K562 (cell line): ENCODE data around the gene PTPN12. TPM values are rescaled to one million over a fixed set of nuclear protein-coding genes. Genes with fewer than 3 reads are reported as not detected.

Experiments
- CHD1 ChIP-seq: fragments of 200-600 bp; sonication (generic); IDR thresholded peaks from one replicate; pipeline ENCODE4 v1.6.1; 2012; ENCODE audit warnings: mild to moderate bottlenecking, moderate library complexity, low read length, inconsistent platforms
- ETV6 ChIP-seq, 3 experiments: fragments of 150-350 bp in 1 of 3; sonication (generic) in 1 of 3; formaldehyde crosslinking in 1 of 3; IDR thresholded peaks; 2 replicates each; pipeline versions ENCODE4 v1.6.1 to v1.8.0; 2014 to 2022; ENCODE audit warnings: borderline replicate concordance in 2 of 3, low read depth in 2 of 3, antibody characterized with exemption in 1 of 3, low read length in 1 of 3, mild to moderate bottlenecking in 1 of 3, missing genetic modification reagents in 1 of 3
- POLR2AphosphoS2 ChIP-seq: IDR thresholded peaks from 2 replicates; pipeline ENCODE4 v1.6.1; 2012; ENCODE audit warnings: low read length, improper control_type of control experiment
- PRPF4 ChIP-seq: fragments of 200-400 bp; formaldehyde crosslinking; IDR thresholded peaks from one replicate; pipeline ENCODE4 v1.6.1; 2017; ENCODE audit warnings: low read length, low read depth, mild to moderate bottlenecking; ENCODE audit not compliant: insufficient read depth, poor library complexity, severe bottlenecking
- PTBP1 ChIP-seq: fragments of 200-400 bp; formaldehyde crosslinking; IDR thresholded peaks from 2 replicates; pipeline ENCODE4 v1.6.1; 2017; ENCODE audit warnings: low read depth, low read length
- SMAD1 ChIP-seq: fragments of 150-350 bp; IDR thresholded peaks from 2 replicates; pipeline ENCODE4 v1.6.1; 2014; ENCODE audit warnings: low read length, low read depth; ENCODE audit not compliant: partially characterized antibody
- SPI1 ChIP-seq: IDR thresholded peaks from 2 replicates; pipeline ENCODE4 v1.6.1; 2011; ENCODE audit warnings: low read depth, low read length, control low read depth, borderline replicate concordance
- TEAD4 ChIP-seq, 2 experiments: sonication (generic) in 1 of 2; formaldehyde crosslinking in 1 of 2; IDR thresholded peaks; 2 replicates each; pipeline versions ENCODE4 v1.6.1 to v1.8.0; 2012 to 2022; ENCODE audit warnings: borderline replicate concordance in 1 of 2, inconsistent platforms in 1 of 2, low read length in 1 of 2, mild to moderate bottlenecking in 1 of 2, missing genetic modification reagents in 1 of 2
- TRIM24 ChIP-seq, 2 experiments: fragments of 450-650 bp; IDR thresholded peaks; 2 replicates each; pipeline ENCODE4 v1.6.1; 2016
- ZNF668 ChIP-seq: fragments of 250-450 bp; sonication (Bioruptor Pico); IDR thresholded peaks from 2 replicates; pipeline ENCODE4 v1.8.0; 2022; ENCODE audit warnings: mild to moderate bottlenecking, inconsistent platforms
- ZNF699 ChIP-seq: fragments of 250-450 bp; sonication (Bioruptor Pico); IDR thresholded peaks from 2 replicates; pipeline ENCODE4 v1.8.0; 2021; ENCODE audit warnings: mild to moderate bottlenecking, moderate library complexity; ENCODE audit not compliant: insufficient replicate concordance
- polyA plus RNA-seq, 8 experiments: library from polyadenylated mRNA; depleted of rRNA in 4 of 8; stranded (reverse) in 5 of 8; unstranded in 3 of 8; fragments of >200 nt; fragmentation: Nextera tagmentation in 2 of 8; fragmentation: Illumina TruSeq in 1 of 8; extraction: Ambion mirVana in 2 of 8; extraction: Trizol in 1 of 8; gene quantifications; 2 replicates each; pipeline versions ENCODE4 v1.2.1 to v1.2.3, GENCODE V29; 2011 to 2014; ENCODE audit warnings: inconsistent platforms in 1 of 8, missing spikeins in 1 of 8
- total RNA-seq, 7 experiments: library from RNA; depleted of rRNA in 6 of 7; stranded (reverse); fragments of >200 nt in 6 of 7; fragmentation: Illumina TruSeq in 2 of 7; extraction: Trizol in 2 of 7; gene quantifications; 2 replicates each; pipeline versions ENCODE4 v1.2.1 to v1.2.3, GENCODE V29; 2011 to 2021; ENCODE audit warnings: low replicate concordance in 1 of 7
- TF ChIP-seq, protein P1 (sequence below), 2 experiments: fragments of 450-650 bp; IDR thresholded peaks; 2 replicates each; pipeline ENCODE4 v1.6.1; 2016; ENCODE audit warnings: mild to moderate bottlenecking in 2 of 2, borderline replicate concordance in 1 of 2, low read depth in 1 of 2, moderate library complexity in 1 of 2
- TF ChIP-seq, protein P2 (sequence below): fragments of 450-650 bp; conservative IDR thresholded peaks from 2 replicates; pipeline ENCODE4 v1.6.1; 2016; ENCODE audit warnings: missing genetic modification characterization, low read depth, mild to moderate bottlenecking, missing compliant biosample characterization, moderate library complexity

Gene PTPN12
- total and polyA plus RNA-seq, 9 of the 15 experiments (the other 6 are each of a cell fraction or from before 2014, with no cell fraction given) = 15.3 to 79.8 (median 26.6) TPM

DNA sequence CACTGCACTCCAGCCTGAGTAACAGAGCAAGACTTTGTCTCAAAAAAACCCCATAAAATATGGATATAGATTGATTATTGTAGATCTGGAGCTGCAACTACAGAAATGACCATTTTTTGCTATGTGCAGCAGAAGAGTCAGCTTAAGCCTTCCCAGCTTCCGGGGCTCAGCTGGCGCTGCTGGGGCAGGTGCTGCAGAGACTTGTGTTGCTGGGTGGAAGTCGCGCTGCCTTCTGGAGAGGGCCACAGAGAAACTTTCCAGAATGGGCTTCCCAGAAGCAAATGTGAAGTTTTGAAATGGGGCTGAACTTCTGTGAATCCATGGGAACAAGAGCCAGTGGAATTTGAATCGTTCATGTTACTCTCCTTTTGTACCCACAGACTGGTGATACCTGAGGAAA, 121.8 kb downstream of the PTPN12 start (continued):
- TF ChIP-seq, protein P1, sequence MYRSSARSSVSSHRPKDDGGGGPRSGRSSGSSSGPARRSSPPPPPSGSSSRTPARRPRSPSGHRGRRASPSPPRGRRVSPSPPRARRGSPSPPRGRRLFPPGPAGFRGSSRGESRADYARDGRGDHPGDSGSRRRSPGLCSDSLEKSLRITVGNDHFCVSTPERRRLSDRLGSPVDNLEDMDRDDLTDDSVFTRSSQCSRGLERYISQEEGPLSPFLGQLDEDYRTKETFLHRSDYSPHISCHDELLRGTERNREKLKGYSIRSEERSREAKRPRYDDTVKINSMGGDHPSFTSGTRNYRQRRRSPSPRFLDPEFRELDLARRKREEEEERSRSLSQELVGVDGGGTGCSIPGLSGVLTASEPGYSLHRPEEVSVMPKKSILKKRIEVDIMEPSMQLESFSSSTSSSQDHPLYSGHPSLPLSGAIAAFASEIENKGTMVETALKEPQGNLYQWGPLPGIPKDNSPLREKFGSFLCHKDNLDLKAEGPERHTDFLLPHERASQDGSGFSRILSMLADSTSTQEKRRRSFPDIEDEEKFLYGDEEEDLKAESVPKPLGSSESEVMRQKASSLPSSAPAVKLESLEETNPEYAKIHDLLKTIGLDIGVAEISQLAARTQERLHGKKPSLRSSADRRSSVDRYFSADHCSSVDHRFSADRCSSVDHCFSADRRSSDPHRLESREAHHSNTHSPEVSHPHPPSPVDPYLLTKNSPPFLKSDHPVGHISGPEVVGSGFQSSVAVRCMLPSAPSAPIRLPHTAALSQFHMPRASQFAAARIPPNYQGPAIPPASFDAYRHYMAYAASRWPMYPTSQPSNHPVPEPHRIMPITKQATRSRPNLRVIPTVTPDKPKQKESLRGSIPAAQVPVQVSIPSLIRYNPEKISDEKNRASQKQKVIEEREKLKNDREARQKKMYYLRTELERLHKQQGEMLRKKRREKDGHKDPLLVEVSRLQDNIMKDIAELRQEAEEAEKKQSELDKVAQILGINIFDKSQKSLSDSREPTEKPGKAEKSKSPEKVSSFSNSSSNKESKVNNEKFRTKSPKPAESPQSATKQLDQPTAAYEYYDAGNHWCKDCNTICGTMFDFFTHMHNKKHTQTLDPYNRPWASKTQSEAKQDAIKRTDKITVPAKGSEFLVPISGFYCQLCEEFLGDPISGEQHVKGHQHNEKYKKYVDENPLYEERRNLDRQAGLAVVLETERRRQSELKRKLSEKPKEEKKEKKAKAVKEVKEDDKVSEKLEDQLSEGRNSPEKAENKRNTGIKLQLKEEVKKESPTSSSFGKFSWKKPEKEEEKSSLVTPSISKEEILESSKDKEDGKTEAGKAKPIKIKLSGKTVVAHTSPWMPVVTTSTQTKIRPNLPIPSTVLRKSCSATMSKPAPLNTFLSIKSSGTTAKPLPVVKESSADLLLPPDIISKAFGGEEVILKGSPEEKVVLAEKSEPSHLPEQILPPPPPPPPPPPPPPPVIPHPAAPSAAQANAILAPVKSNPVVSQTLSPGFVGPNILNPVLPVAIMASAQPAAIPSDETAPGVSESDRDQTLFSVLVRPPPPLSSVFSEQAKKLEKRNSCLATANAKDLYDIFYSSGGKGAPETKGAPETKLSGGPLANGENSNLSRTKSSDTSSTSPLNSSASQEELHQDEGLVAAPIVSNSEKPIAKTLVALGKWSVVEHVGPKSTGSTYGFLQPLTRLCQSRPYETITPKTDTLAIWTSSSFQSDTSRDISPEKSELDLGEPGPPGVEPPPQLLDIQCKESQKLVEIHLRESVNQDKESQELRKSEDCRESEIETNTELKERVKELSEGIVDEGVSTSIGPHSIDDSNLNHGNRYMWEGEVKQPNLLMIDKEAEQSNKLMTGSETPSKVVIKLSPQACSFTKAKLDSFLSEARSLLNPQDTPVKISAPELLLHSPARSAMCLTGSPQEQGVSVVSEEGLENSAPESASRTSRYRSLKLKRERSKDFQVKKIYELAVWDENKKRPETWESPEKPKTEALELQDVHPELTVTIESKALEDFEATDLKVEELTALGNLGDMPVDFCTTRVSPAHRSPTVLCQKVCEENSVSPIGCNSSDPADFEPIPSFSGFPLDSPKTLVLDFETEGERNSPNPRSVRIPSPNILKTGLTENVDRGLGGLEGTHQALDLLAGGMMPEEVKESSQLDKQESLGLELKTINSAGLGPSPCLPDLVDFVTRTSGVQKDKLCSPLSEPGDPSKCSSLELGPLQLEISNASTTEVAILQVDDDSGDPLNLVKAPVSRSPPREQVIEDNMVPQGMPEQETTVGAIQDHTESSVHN (IDR thresholded peaks at IDR 0.05; ENCODE audit: borderline replicate concordance in 1 of 2, low read depth in 1 of 2) = no peak
- TF ChIP-seq ZNF668 (no peak), ZNF699 (CRISPR knock-in tag) (no peak), ETV6 (IDR thresholded peaks at IDR 0.05; ENCODE audit: borderline replicate concordance in 1 of 2, low read depth in 2 of 2, low read length in 1 of 2) (no peak), ETV6 (CRISPR knock-in tag; IDR thresholded peaks at IDR 0.05; ENCODE audit: borderline replicate concordance) (no peak), PTBP1 (no peak), SMAD1 (no peak), CHD1 (no peak), POLR2AphosphoS2 (no peak), TEAD4 (IDR thresholded peaks at IDR 0.05; ENCODE audit: low read length) (no peak), TEAD4 (CRISPR knock-in tag; IDR thresholded peaks at IDR 0.05; ENCODE audit: borderline replicate concordance) (no peak), TRIM24 (IDR thresholded peaks at IDR 0.05) (no peak), SPI1 (no peak), PRPF4 (no peak)
- TF ChIP-seq, protein P2, sequence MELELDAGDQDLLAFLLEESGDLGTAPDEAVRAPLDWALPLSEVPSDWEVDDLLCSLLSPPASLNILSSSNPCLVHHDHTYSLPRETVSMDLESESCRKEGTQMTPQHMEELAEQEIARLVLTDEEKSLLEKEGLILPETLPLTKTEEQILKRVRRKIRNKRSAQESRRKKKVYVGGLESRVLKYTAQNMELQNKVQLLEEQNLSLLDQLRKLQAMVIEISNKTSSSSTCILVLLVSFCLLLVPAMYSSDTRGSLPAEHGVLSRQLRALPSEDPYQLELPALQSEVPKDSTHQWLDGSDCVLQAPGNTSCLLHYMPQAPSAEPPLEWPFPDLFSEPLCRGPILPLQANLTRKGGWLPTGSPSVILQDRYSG (tag) = no peak
